GM21529 (cell line): ENCODE measurements around the gene PYGL.

Experiments used
- ATAC-seq: cut with Tn5 transposase; IDR thresholded peaks from one replicate; pipeline ENCODE4 v1.9.1; 2021; ENCODE audit not compliant: unreplicated experiment

PYGL gene

GRCh38 chr14:50875359-50876070 lies 68.8 kb downstream of the PYGL start:
- ATAC-seq: peak; percentile 96

- ATAC-seq: no peak
These were observed 69.5 kb downstream of the PYGL start for GRCh38 chr14:50874757-50875156.

GRCh38 chr14:50871914-50872732 lies 72.2 kb downstream of the PYGL start, which contains the start of gene ABHD12B:
ABHD12B (plus strand) TSS chr14:50872053; CDS start chr14:50872175, 122 bp downstream.
- no peak for ATAC-seq

GRCh38 chr14:50871228-50871627 lies 73.1 kb downstream of the PYGL start:
- ATAC-seq: no peak

- ATAC-seq: no peak
These were observed 78.7 kb downstream of the PYGL start for GRCh38 chr14:50865391-50866076.

GRCh38 chr14:50864946-50865345 lies 79.3 kb downstream of the PYGL start:
- ATAC-seq: no peak

GRCh38 chr14:50864237-50864636 lies 80.0 kb downstream of the PYGL start:
- ATAC-seq: no peak

GRCh38 chr14:50862036-50862570 lies 82.2 kb downstream of the PYGL start:
- no peak for ATAC-seq

- peak; percentile 58 for ATAC-seq
These were observed 83.7 kb downstream of the PYGL start for GRCh38 chr14:50860478-50861086.

GRCh38 chr14:50859296-50859624 lies 85.0 kb downstream of the PYGL start:
- no peak for ATAC-seq

- no peak for ATAC-seq
These were observed 87.6 kb downstream of the PYGL start for GRCh38 chr14:50856660-50857059.

GRCh38 chr14:50855558-50855957 lies 88.7 kb downstream of the PYGL start:
- ATAC-seq: no peak
